Esophagus muscularis mucosa (tissue), 2 donors: ENCODE measurements around the gene CFAP68.

Source experiments
- POLR2A ChIP-seq: fragments of 450-650 bp; IDR thresholded peaks from one replicate; pipeline ENCODE4 v1.6.1; 2017; ENCODE audit warnings: antibody characterized with exemption, moderate library complexity, mild to moderate bottlenecking, low read depth
- POLR2AphosphoS5 ChIP-seq, 2 donors: sonication (generic); formaldehyde crosslinking; IDR thresholded peaks; one replicate each; pipeline ENCODE4 v1.6.1; 2017; ENCODE audit warnings: antibody characterized with exemption in 2 of 2

- no peak for TF ChIP-seq POLR2AphosphoS5 (IDR thresholded peaks at IDR 0.05)
- TF ChIP-seq POLR2A: no peak
Observed at GRCh38 chr11:111886032-111886431, 6.7 kb downstream of the CFAP68 start.
